Retinal pigment epithelial cell (primary cell): Measurements from ENCODE around the gene PHLDB1.

Experiments
- DNase-seq: peaks from one replicate; pipeline ENCODE4 v3.0.0-alpha.2; 2010; ENCODE audit warnings: low read depth
- H3K4me3 ChIP-seq: 2 replicates; pipeline ENCODE4 v1.5.1; 2011; ENCODE audit warnings: mild to moderate bottlenecking, low read length, control low read depth, moderate library complexity
- TF ChIP-seq, protein P1 (sequence below): conservative IDR thresholded peaks from 2 replicates; pipeline ENCODE4 v1.5.1; 2011; ENCODE audit warnings: low read depth, low read length, control low read depth, inconsistent platforms

The PHLDB1 gene

DNA sequence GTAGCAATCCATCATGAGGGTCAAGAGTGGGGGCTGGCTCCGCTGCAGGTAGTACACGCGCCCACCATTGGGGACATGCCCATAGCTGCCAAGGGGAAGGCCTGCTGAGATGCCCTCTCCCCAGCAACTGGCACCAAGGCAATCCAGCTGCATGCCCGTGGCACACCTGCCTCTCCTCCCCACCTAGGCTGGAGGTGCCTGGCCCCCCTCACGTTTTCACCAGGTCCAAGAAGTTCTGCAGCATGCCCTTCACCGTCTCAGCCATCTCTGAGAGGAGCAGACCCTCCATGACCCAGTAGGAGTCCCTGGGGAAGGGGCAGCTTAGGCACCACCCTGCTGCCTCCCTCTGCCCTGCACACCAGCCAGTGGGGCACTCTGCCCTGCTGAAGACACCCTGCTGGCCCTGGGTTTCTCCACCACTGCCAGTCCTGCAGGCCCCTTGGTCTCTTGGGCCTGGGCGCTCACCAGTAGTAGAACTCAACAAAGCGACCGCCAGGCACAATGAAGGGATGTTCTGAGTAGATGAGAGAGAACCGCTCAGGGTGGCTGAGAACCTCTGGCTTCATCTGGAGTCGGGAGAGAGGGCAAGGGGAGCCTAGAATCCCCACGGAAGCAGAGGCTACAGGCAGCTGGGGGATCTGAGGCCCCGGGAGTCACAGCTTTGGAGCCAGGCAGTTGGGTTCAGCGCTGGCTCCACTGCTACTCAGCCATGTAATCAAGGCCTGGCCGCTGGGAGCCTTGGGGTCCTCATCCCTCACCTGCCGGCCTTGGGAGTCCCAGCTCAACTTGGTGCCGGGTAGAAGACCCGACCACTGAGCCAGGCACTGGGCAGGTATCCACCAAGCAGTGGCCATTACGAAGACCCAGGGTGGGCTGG, 54.2 kb downstream of the PHLDB1 start:
- TF ChIP-seq, protein P1, sequence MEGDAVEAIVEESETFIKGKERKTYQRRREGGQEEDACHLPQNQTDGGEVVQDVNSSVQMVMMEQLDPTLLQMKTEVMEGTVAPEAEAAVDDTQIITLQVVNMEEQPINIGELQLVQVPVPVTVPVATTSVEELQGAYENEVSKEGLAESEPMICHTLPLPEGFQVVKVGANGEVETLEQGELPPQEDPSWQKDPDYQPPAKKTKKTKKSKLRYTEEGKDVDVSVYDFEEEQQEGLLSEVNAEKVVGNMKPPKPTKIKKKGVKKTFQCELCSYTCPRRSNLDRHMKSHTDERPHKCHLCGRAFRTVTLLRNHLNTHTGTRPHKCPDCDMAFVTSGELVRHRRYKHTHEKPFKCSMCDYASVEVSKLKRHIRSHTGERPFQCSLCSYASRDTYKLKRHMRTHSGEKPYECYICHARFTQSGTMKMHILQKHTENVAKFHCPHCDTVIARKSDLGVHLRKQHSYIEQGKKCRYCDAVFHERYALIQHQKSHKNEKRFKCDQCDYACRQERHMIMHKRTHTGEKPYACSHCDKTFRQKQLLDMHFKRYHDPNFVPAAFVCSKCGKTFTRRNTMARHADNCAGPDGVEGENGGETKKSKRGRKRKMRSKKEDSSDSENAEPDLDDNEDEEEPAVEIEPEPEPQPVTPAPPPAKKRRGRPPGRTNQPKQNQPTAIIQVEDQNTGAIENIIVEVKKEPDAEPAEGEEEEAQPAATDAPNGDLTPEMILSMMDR, result no peak
- DNase-seq, result no peak
- no peak overlapping the region for H3K4me3 ChIP-seq

DNA sequence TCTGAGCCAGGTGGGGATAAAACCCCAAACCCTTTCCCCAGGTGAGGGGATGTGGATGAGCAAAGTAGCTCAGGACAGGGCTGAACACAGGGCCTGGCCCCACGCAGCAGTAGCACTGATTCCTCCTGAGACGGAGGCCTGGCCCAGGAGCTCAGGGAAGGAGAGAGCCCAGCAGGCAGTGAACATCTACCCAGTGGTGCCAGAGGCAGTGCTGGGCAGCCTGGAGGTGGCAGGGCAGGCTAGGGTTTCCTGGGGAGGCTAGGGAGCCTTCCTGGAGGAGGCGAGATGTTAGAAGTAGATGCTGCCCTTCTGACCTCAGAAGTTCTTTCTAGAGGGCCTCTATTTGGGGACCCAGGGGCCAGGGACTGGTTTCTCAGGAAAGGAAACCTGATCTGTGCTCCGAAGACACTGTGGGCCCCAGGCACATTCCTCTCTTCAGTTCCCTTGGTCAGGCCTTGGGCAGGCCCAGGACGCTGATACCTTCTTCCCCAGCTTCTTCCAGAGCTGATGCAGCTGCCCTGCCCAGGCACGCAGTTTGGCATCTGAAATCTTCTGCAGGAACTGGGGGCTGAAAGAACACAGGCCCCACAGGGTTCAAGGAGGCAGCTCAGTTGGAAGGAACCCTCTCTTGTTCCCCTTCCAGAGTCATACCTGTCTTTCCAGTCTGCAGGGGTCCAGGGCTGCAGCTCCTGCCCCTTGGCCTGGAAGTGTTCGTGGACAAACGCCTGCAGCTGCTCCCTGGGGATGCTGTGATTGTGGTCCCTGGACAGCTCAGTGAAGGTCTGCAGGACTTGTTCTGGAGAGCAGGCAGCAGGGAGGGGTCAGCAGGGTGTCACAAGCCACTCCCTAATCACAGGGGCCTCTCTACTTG, 55.2 kb downstream of the PHLDB1 start:
- DNase-seq, result no peak
- TF ChIP-seq, protein P1, result no peak
- no peak overlapping the region for H3K4me3 ChIP-seq

DNA sequence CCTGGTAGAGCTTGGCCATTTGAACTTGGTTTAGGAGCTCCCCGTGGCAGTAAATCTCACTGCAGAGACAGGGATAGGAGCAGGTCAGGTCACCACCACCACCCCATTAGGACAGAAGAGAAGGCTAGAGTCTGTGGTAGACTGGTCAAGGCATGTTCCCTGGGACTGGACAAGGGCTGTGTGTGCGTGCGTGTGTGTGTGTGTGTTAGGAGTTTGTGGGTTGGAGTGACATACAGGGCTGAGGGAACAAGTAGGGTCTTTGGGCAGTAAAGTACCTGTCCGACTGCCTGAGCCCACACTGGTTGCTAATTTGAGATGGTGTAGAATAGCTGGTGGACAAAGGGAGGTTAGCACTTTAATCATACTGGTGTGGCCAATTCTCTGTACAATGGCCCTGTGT, 56.0 kb downstream of the PHLDB1 start:
- TF ChIP-seq, protein P1, result no peak
- H3K4me3 ChIP-seq, result no peak overlapping the region
- DNase-seq, result no peak

DNA sequence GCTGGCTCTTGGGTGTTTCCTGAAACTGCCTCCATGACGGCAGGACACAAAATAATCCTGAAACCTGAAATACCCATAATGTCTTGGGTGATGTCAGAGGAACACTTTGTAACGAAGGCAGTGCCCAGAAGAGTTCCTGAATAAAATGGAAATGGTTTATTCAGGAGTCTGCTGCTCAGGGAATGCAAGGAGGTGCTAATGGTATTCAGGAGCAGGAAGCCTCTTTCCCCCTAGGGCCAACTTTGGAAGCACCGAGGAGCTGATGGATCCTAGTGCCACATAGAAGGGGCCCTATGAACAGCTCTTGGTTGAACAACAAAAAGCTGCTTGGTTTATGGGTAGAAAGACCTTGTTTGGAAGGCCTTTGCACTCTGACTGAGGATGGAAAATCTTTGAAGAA, 56.5 kb downstream of the PHLDB1 start:
- DNase-seq, result no peak
- TF ChIP-seq, protein P1, result no peak
- H3K4me3 ChIP-seq, result no peak overlapping the region

DNA sequence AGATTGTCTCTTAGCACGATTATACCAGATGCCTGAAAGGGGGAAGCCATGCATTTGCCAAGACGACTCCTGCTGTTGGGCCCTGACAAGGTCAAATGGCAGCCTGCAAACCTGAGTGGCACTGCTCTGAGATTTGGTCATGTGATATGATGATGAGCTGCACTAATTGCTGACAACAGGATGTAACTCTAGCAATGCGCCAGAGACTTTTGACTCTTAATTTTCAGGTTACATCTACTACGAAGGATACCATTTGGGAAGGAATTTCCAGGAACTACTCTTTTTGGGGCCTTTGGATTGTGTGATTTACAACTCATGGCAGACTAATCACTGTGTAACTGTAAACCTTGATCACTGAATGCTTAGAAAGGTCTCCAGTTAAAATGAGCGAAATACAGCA, 59.0 kb downstream of the PHLDB1 start:
- DNase-seq, result no peak
- no peak overlapping the region for H3K4me3 ChIP-seq
- TF ChIP-seq, protein P1, result no peak

DNA sequence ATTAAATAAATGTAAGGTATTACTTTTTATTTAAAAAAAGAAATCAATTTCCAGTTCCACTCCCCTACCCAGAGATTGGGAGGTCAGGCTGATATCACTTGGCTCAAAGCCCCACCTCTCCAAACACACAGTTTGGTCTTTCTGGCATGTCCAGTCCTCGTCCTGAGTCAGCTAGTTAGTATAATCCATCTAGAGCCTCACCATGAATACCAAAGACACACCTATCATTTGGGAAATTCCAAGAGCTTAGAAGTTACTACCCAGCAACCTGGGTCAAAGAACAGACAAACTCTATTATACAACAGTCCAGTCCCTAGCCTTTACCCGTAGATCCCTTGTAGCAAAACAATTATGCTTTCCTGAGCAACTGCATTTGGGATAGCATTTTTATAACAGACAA, 62.6 kb downstream of the PHLDB1 start:
- H3K4me3 ChIP-seq, result no peak overlapping the region
- TF ChIP-seq, protein P1, result no peak
- DNase-seq, result no peak
